Amniotic stem cell (primary cell): ENCODE results near the gene MED15.
"Not testable (repeated sequence)": the region's sequence is repeated elsewhere in the genome, so short reads cannot be mapped to it uniquely, and the experiment has no call there.

ENCODE experiments used
- DNase-seq: peaks from one replicate; lab custom pipeline; 2025; lab: John Stamatoyannopoulos, UW

Gene MED15, protein sequence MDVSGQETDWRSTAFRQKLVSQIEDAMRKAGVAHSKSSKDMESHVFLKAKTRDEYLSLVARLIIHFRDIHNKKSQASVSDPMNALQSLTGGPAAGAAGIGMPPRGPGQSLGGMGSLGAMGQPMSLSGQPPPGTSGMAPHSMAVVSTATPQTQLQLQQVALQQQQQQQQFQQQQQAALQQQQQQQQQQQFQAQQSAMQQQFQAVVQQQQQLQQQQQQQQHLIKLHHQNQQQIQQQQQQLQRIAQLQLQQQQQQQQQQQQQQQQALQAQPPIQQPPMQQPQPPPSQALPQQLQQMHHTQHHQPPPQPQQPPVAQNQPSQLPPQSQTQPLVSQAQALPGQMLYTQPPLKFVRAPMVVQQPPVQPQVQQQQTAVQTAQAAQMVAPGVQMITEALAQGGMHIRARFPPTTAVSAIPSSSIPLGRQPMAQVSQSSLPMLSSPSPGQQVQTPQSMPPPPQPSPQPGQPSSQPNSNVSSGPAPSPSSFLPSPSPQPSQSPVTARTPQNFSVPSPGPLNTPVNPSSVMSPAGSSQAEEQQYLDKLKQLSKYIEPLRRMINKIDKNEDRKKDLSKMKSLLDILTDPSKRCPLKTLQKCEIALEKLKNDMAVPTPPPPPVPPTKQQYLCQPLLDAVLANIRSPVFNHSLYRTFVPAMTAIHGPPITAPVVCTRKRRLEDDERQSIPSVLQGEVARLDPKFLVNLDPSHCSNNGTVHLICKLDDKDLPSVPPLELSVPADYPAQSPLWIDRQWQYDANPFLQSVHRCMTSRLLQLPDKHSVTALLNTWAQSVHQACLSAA

DNA sequence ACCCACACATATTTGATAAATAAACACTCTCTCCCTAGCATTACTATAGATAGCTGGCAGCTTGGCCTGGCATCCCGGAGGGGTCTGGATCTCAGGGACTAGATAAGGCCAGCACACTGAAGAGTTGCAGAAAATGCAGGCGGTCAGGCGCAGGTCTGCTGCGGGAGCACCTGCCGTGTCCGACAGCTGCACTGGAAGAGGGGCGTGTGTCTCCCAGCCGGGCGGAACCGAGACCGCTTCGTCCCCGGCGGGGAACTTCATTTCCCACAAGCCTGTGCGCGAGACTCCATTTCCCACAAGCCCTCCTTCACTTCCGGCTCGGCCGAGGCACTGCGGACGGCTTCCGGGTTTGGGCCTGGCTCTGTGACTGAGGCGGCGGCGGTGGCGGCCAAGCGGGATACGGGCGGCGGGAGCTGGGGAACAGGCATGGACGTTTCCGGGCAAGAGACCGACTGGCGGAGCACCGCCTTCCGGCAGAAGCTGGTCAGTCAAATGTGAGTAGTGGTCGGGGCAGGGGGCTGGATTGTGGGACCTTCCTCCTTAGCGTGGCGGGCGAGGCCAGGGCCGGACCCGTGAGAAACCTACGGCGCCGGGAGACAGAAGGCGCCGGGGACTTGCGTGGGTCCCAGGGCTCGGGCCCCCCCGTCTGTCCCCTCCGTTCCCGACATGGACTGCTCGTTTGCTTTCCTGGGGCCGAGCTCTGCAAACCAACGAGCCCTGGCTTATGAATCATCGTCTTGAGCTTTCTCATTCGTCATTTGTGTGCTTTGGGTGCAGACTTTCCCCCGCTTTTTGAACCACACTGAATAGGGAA lies at the start of gene MED15:
Gene MED15, plus strand, starts transcription at position 358 of the 814 bp plus-strand sequence. Its CDS starts 69 bp downstream, at position 427.
- DNase-seq: peak; percentile 79

DNA sequence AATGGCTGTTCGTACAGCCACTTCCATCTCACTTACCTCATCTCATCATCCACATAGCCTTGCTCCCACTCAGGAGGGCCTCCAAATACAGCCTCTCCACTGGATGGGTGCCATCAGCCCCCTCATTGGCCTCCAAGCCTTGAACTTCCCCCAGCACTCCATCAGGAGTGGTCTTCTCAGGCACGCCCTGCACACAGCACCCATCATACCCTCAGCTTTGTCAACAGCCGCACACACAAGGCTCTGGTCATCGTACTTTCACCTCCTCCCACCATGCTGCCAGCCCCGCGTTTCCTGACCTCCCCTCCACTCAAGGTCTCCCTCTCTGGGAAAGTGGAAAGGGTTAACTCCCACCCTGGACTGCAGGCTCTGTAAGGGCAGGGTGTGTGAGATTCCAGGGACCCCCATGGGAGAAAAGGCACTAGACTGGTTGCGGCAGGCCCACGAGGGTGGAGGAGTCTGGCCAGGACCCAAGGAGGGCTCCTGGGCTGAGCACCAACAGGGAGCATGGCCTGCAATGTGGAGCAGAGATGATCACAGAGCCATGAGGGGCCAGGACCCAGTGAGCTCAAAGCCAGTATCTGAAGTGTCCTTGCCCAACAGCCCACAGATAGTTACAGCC lies 48.8 kb upstream of the MED15 start:
- DNase-seq: no peak

DNA sequence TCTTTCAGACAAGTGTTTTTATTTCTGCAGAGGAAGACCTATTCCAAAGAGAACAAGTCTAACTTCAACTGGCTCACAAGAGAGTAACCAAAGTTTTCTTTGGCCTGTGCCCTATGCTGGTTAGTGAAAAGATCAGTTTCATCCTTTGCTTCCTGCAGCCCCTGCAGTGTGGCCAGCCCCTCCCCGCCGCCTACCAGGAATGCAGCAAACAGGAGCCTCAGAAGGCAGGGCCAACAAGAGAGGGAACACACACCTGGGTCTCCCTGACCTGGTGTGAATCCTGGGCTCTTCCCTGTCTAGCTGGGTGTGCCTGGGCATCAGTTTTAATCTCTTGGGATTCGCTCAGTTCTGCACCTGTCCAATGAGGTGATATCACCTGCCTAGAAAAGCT lies 48.3 kb upstream of the MED15 start:
- DNase-seq: no peak

DNA sequence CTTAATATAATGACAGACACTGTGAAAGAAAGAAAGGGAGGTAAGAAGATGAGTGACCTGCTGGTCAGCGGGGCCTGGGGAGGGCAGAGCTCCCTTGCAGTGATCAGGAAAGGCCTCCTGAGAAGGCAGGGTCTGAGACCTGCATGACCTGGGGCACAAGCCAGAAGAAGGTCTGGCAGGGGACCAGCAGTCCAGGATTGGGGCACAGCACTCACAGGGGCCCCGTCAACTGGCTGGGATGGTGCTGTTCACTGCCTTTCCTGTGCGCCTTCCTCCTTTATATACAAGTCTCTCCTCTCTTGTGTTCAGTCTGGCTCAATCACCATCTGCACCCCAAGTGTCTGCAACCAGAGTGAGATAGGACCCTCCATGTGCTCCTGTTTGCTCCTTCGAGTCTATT lies 47.5 kb upstream of the MED15 start:
- no peak for DNase-seq

DNA sequence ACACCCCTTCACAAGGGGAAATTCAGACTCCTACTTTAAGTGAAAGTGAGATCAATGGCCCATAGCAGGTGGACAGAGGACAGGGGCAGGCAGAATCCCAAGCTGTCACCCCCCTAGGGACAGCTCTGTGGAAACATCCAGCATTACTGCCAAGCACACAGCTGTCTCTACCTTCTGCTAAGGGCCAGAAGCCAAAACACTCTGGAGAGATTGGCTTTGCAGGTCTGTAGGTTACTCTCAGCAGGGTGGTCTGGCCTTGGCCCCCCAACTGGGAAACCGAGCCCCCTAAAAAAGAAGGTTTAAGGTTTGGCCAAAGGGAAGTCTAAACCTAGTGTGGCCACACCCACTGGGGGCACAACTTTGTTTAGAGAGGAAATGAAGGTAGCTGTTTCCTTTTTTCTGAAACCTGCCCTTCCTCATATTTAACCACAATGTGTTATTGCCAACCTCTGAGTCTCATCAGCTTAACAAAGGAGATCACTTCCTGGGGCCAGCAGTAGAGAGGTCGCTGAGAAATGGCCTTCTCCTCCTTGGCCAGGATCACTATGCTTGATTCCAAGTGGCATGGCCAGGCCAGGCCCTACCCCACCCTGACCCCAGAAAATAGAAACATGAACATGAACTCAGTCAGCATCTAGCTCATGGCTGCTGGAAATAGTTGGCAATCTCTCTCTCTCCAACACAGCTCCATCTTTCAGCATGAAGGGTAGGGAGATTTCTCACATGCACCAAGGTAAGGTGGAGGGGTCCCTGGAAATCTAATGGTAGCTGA lies 43.9 kb upstream of the MED15 start:
- no peak for DNase-seq

DNA sequence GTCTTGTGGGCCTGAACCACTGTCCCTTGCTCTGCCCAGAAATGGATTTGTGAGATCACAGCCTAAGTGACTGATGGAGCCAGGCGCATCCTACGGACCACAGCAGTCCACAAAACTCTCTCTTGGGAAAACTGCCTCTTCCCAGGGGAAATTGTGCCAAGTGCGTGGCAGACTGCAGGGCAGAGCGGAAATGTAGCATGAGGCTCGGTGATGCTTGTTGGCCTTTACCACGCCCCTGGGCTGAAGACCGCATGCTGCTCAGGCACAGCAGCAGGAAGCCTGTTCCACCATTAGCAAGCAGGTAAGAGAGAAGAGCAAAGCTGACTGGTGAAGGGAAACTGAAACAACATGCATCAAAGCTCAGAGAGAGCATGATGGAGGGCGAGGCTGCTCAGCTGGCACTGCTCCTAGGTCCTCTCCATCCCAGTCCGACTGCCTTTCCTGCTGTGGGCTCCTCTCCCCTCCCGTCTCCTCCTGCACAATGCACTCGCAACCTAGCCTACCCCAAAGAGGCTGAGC lies 43.3 kb upstream of the MED15 start:
- no peak for DNase-seq

DNA sequence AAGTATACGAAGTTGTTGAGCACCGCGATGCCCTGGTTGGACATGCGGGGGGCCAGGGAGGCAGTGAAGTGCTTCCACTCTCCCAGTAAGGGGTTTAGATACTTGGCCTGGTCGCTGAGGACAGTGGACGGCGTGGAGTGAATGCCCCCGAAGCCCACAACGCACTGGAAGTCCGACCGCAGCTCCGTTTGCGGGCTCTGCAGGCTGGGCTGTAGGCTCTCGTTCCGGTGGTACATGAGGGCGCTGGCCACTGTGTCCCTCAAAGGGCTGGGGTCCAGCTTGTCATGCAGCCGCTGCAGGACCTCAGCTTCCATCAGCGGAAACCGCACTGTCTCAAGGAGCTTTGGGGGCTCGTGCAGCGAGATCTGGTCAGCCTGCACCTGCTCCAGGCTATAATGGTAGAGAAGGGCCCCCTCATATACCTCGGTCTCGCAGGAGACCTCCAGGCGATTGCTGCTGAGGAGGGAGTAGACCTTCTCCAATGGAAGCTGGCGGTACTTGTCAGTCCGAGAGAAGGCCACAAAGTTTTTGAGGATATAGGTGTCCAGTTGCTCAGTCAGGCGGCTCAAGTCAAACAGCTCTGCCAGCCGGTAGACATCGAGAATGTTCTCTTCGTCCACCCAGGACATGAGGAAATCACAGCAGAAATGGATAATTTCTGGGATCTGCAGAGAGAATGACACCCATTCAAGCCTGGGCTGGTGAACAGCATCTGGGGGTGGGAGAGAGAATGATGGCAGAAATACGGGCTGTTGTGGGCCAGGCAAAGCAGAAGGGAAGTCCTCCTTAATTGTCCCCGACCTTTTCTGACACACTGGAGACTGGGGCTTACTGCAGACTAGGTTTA lies 42.3 kb upstream of the MED15 start:
- DNase-seq: no peak

DNA sequence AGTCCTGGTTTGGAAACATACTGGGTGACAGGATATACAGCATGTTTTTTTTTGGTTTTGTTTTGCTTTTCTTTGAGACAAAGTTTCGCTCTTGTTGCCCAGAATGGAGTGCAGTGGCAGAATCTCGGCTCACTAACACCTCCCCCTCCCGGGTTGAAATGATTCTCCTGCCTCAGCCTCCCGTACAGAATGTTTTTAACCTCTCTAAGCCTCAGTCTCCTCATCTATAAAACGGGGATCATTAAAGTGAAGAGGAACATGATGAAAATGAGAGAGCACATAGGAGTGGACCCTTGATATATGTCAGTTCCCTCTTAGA lies 41.7 kb upstream of the MED15 start:
- no peak for DNase-seq

DNA sequence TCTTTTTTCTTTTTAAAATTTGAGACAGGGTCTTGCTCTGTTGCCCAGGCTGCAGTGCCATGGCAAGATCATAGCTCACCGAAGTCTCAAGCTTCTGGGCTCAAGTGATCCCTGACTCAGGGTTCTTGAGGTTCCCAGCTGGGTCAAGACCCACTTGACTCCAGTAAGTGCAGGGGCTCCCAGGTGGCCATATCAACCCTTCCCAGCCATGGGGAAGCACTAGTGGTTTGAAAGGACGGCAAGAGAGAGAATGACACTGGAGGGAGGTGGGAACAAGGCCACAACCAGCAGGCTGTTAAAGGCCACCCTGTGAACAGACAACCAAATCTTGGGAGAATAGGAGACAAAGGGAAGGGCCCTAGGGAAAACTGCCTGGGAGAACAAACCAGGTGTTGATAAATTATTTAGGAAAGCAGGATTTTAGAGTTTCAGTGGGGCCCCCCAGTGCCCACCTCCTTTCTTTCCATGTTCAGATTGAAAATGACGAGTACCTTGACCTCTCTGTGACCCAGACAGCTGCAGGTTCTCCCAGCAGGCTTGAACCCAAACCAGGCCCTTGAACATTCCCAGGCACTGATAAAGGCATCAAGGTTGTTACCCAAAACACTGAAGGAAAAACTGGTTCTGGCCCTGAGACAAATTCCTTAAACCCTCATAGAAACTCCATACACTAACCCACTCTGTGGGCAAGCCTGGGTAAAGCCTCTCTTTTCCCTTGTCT lies 40.6 kb upstream of the MED15 start:
- DNase-seq: no peak

DNA sequence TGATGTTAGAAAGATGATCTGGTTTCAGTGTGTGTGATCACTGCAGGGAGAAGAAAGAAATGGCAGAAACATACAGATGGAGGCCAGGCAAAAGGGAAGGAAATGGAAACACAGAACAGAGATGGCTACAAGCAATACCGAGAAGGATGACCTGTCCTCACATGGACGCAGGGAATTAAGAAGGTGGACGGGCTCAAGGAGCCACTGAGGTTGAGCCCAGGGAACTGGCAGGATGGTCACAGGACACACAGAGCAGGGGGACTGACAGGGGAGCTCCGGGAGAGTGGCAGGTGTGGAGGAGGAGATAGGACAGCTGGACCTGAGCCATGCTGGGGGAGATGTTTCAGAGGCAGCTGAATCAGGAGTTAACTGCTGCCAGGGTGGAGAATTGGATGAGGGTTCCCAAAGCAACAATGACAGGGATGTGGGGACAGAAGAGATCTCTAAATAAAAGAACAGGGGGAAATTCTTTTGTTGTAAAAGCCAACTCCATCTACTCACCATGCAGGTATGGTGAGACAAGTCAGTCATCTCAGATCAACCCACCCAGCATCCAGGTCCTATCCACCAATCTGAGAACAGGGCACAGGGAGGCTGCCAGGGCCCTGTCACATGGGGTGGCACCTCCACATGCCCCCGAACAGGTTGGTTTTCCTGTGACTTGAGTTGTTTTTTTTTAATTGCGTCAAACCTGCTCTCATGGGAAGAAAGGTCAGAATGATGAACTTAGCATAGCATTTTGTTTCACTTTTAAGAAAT lies 38.1 kb upstream of the MED15 start:
- no peak for DNase-seq

DNA sequence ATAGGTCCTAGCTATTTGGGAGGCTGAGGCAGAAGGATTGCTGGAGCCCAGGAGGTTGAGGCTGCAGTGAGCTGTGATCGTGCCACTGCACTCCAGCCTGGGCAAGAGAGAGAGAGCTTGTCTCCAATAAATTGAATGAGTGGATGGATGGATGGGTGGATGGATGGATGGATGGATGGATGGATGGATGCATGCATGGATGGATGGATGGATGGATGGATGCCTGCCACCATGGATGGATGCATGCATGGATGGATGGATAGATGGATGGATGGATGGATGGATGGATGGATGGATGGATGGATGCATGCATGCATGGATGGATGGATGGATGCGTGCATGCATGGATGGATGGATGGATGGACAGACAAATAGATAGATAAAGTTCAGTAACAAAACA lies 36.9 kb upstream of the MED15 start:
- not testable (repeated sequence) for DNase-seq

DNA sequence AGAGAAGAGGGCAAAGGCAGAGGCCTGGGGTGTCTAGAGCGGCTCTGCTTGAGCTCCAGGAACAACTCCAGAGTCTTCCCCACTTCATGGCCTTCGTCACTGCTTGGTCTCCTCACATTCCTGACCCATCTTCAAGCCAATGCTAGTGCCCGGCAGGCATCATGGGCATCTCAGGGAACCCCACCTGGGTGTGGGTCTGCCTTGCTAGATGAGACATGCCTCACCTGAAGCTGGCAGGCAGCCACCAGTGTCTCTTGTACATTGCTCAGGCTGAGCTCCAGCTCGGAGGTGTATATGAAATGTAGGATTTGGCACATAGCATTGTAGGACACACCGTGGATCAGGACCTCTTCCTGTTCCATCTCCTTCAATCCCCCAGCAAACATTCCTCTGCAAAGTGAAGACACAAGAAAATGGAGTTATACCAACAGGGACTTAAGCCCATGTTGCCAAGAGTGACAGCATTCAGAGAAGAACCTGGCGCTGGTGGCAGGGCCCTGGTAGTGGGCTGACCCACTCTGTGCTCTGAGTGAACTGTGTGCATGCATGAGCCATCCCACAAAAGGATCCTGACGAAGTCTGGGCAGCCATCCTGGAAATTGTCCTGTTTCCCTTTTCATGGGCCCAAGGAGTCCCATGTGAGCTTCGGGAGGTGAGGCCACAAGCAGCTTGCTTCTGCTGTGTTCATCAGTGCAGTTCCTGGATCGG lies 36.1 kb upstream of the MED15 start:
- no peak for DNase-seq

DNA sequence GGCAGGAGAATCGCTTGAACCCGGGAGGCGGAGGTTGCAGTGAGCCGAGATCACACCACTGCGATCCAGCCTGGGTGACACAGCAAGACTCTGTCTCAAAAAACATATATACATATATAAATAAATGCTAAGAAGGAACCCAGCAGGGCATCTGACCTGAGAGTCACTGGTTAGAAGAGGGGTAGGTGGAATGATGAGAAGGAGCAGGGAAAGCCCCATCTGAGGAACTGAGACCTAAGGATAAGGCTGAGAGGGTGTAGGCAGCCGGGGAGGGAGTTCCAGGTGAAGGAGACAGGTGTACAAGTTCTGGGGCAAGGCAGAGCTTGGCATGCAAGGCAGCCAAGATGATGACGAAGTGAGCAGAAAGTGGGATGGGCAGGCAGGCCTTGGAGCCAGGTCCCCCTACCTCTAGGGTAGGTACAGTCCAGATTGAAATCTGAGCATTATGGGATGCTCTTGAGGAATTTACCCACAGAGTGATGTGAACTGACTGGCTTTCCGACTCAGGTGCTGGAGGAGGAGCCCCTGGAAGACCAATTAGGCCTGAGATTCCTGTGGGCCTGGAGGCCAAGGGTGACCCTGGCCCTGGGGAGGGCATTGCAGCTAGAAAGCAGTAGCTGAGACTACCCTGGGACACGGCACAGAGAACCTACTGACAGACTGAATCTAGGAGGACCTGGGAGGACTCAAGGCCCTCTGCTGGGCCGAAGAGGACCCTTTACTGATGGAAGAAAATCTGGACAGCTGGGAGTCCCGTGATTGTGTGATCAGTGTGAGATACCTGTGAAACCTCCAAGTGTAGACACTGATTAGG lies 34.6 kb upstream of the MED15 start:
- DNase-seq: no peak

DNA sequence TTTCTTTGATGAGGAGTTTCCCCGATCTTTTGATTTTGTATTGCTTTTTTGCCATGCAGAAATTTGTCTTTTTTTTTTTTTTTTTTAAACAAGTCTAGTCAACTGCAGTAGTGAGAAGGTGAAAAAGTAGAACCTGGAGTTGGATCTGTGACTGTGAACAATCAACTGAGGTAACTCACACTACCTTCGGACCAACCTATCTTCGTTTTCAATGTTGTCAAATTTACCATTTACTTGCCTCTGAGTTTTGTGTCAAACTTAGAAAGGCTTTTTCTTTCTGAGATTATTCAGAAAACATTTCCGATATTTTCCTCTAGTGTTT lies 32.3 kb upstream of the MED15 start:
- DNase-seq: no peak

DNA sequence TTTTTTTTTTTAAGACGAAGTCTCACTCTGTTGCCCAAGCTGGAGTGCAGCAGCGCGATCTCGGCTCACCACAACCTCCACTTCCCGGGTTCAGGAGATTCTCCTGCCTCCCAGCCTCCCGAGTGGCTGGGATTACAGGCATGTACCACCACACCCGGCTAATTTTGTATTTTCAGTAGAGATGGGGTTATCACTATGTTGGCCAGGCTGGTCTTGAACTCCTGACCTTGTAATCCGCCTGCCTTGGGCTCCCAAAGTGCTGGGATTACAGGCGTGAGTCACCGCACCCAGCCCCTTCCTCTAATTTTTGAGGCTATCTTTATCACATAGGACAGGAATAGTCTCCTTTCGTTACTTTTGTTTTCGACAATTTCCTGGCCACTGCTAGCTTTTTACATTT lies 31.8 kb upstream of the MED15 start:
- DNase-seq: not testable (repeated sequence)

DNA sequence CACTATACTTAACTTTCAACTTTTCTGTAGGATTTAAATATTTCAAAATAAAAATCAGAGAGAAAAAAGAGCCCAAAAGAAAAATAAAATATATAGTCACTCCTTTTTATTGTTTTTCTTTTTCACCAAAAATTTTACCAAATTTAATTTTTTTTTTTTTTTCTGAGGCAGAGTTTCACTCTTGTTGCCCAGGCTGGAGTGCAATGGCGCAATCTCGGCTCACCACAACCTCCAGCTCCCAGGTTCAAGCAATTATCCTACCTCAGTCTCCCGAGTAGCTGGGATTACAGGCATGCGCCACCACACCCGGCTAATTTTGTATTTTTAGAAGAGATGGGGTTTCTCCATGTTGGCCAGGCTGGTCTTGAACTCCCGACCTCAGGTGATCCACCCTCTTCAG lies 29.4 kb upstream of the MED15 start:
- not testable (repeated sequence) for DNase-seq

DNA sequence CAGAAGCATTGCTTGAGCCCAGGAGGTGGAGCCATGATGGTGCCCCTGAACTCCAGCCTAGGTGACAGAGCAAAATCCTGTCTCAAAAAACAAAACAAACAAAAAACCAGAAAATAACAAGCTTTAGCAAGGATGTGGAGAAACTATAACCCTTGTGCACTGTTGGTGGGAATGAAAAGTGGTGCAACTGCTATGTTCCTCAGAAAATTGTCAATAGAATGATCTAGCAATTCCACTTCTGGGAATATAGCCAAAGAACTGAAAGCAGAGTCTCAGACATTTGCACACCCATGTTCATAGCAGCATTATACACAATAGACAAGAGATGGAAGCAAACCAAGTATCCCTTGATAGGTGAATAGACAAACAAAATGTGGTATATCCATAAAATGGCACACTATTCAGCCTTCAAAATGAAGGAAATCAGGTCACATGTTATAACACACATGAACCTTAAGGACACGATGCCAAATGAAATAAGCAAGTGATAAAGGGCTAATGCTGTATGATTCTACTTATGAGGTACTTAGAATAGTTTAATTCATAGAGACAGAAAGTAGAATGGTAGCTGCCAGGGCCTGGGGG lies 27.7 kb upstream of the MED15 start:
- no peak for DNase-seq
